Measurements from ENCODE around the gene EPB41.

Gene EPB41

DNA sequence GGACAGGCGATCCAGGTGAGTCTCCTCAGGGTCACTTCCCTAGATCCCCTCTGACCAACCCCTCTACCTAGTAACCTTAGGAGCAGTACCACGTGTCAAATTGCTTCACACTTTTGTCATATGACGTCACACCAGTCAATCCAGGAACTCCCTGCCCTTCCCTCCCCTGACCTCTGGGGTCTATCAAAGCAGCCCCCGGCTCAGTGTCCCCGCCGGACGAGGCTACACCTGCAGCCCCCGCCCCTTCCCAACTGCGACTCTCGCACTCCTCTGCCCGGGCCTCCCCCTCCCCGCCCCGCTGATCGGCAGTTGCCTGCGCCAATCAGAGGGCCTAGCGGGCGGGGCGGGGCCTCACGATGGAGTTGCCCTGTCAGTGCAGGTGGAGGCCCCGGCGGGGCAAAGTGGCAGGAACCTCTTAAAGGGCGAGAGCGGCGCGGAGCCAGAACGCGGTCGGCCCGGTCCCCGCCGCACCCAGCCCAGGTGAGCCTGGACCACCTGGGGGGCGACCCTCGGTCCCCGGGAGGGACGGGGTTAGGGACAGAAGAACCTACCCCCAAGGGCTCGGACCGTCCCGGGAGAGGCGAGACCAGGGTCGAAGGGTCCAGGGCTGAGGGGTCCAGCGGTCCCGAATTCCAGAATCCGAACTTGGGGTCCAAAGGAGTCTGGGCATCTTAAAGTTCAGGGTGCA, 27.5 kb upstream of the EPB41 start (continued):
- TF ChIP-seq ZNF223 (tag by site-specific recombination; IDR thresholded peaks at IDR 0.05) (no peak), KLF16 (tag by site-specific recombination; IDR thresholded peaks at IDR 0.05) (0 out of 2 replicates have a peak, but pooled peaks have one; percentile 42), TCF7L2 (IDR thresholded peaks at IDR 0.05; ENCODE audit: borderline replicate concordance, low read depth, low read length) (no peak), ZBTB20 (tag by site-specific recombination; IDR thresholded peaks at IDR 0.05) (peak; percentile 91), ZNF341 (tag by site-specific recombination; IDR thresholded peaks at IDR 0.05; ENCODE audit: low read depth) (peak; percentile 28; the same call in 1 of the 2 replicates), ZBTB1 (tag by site-specific recombination; IDR thresholded peaks at IDR 0.05) (no peak), ZNF248 (tag by site-specific recombination; IDR thresholded peaks at IDR 0.05) (no peak), ZSCAN23 (tag by site-specific recombination; IDR thresholded peaks at IDR 0.05) (no peak), ZNF707 (tag by site-specific recombination; IDR thresholded peaks at IDR 0.05) (no peak), ZSCAN30 (tag by site-specific recombination; IDR thresholded peaks at IDR 0.05) (no peak), KLF8 (tag by site-specific recombination; IDR thresholded peaks at IDR 0.05) (peak; percentile 91), ZNF366 (tag by site-specific recombination; conservative IDR thresholded peaks at IDR 0.05) (no peak), ZNF133 (tag by site-specific recombination; IDR thresholded peaks at IDR 0.05) (no peak), ZNF830 (tag by site-specific recombination; IDR thresholded peaks at IDR 0.05; ENCODE audit: low read depth) (no peak), ZNF76 (tag by site-specific recombination; IDR thresholded peaks at IDR 0.05; ENCODE audit: borderline replicate concordance, low read depth) (peak; percentile 54; the same call in 1 of the 2 replicates), ZFP37 (tag by site-specific recombination; IDR thresholded peaks at IDR 0.05) (0 out of 2 replicates have a peak, but pooled peaks have one; percentile 23), ZNF548 (tag by site-specific recombination; IDR thresholded peaks at IDR 0.05) (no peak), GLI4 (tag by site-specific recombination; IDR thresholded peaks at IDR 0.05) (no peak), ZNF473 (tag by site-specific recombination; IDR thresholded peaks at IDR 0.05) (no peak), ZNF791 (tag by site-specific recombination; IDR thresholded peaks at IDR 0.05) (no peak), ZNF121 (tag by site-specific recombination; IDR thresholded peaks at IDR 0.05) (peak; percentile 97)
- TF ChIP-seq, protein P1, sequence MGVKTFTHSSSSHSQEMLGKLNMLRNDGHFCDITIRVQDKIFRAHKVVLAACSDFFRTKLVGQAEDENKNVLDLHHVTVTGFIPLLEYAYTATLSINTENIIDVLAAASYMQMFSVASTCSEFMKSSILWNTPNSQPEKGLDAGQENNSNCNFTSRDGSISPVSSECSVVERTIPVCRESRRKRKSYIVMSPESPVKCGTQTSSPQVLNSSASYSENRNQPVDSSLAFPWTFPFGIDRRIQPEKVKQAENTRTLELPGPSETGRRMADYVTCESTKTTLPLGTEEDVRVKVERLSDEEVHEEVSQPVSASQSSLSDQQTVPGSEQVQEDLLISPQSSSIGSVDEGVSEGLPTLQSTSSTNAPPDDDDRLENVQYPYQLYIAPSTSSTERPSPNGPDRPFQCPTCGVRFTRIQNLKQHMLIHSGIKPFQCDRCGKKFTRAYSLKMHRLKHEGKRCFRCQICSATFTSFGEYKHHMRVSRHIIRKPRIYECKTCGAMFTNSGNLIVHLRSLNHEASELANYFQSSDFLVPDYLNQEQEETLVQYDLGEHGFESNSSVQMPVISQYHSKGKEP (tag by site-specific recombination; IDR thresholded peaks at IDR 0.05), result no peak
- TF ChIP-seq, protein P2, sequence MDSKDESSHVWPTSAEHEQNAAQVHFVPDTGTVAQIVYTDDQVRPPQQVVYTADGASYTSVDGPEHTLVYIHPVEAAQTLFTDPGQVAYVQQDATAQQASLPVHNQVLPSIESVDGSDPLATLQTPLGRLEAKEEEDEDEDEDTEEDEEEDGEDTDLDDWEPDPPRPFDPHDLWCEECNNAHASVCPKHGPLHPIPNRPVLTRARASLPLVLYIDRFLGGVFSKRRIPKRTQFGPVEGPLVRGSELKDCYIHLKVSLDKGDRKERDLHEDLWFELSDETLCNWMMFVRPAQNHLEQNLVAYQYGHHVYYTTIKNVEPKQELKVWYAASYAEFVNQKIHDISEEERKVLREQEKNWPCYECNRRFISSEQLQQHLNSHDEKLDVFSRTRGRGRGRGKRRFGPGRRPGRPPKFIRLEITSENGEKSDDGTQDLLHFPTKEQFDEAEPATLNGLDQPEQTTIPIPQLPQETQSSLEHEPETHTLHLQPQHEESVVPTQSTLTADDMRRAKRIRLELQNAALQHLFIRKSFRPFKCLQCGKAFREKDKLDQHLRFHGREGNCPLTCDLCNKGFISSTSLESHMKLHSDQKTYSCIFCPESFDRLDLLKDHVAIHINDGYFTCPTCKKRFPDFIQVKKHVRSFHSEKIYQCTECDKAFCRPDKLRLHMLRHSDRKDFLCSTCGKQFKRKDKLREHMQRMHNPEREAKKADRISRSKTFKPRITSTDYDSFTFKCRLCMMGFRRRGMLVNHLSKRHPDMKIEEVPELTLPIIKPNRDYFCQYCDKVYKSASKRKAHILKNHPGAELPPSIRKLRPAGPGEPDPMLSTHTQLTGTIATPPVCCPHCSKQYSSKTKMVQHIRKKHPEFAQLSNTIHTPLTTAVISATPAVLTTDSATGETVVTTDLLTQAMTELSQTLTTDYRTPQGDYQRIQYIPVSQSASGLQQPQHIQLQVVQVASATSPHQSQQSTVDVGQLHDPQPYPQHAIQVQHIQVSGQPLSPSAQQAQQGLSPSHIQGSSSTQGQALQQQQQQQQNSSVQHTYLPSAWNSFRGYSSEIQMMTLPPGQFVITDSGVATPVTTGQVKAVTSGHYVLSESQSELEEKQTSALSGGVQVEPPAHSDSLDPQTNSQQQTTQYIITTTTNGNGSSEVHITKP (tag by site-specific recombination; IDR thresholded peaks at IDR 0.05), result peak; percentile 80
- TF ChIP-seq, protein P3, sequence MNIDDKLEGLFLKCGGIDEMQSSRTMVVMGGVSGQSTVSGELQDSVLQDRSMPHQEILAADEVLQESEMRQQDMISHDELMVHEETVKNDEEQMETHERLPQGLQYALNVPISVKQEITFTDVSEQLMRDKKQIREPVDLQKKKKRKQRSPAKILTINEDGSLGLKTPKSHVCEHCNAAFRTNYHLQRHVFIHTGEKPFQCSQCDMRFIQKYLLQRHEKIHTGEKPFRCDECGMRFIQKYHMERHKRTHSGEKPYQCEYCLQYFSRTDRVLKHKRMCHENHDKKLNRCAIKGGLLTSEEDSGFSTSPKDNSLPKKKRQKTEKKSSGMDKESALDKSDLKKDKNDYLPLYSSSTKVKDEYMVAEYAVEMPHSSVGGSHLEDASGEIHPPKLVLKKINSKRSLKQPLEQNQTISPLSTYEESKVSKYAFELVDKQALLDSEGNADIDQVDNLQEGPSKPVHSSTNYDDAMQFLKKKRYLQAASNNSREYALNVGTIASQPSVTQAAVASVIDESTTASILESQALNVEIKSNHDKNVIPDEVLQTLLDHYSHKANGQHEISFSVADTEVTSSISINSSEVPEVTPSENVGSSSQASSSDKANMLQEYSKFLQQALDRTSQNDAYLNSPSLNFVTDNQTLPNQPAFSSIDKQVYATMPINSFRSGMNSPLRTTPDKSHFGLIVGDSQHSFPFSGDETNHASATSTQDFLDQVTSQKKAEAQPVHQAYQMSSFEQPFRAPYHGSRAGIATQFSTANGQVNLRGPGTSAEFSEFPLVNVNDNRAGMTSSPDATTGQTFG (tag by site-specific recombination; IDR thresholded peaks at IDR 0.05; ENCODE audit: borderline replicate concordance), result no peak
- TF ChIP-seq, protein P4, sequence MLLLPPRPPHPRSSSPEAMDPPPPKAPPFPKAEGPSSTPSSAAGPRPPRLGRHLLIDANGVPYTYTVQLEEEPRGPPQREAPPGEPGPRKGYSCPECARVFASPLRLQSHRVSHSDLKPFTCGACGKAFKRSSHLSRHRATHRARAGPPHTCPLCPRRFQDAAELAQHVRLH (tag by site-specific recombination; IDR thresholded peaks at IDR 0.05), result 0 out of 2 replicates have a peak, but pooled peaks have one; percentile 41
- TF ChIP-seq, protein P5, sequence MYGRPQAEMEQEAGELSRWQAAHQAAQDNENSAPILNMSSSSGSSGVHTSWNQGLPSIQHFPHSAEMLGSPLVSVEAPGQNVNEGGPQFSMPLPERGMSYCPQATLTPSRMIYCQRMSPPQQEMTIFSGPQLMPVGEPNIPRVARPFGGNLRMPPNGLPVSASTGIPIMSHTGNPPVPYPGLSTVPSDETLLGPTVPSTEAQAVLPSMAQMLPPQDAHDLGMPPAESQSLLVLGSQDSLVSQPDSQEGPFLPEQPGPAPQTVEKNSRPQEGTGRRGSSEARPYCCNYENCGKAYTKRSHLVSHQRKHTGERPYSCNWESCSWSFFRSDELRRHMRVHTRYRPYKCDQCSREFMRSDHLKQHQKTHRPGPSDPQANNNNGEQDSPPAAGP (tag by site-specific recombination; IDR thresholded peaks at IDR 0.05), result peak; percentile 33; the same call in 1 of the 2 replicates
- TF ChIP-seq, protein P6, sequence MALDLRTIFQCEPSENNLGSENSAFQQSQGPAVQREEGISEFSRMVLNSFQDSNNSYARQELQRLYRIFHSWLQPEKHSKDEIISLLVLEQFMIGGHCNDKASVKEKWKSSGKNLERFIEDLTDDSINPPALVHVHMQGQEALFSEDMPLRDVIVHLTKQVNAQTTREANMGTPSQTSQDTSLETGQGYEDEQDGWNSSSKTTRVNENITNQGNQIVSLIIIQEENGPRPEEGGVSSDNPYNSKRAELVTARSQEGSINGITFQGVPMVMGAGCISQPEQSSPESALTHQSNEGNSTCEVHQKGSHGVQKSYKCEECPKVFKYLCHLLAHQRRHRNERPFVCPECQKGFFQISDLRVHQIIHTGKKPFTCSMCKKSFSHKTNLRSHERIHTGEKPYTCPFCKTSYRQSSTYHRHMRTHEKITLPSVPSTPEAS (tag by site-specific recombination; IDR thresholded peaks at IDR 0.05), result 0 out of 2 replicates have a peak, but pooled peaks have one; percentile 12
- TF ChIP-seq, protein P7, sequence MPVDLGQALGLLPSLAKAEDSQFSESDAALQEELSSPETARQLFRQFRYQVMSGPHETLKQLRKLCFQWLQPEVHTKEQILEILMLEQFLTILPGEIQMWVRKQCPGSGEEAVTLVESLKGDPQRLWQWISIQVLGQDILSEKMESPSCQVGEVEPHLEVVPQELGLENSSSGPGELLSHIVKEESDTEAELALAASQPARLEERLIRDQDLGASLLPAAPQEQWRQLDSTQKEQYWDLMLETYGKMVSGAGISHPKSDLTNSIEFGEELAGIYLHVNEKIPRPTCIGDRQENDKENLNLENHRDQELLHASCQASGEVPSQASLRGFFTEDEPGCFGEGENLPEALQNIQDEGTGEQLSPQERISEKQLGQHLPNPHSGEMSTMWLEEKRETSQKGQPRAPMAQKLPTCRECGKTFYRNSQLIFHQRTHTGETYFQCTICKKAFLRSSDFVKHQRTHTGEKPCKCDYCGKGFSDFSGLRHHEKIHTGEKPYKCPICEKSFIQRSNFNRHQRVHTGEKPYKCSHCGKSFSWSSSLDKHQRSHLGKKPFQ (tag by site-specific recombination; IDR thresholded peaks at IDR 0.05), result peak; percentile 61
